Measurements from ENCODE around the gene CLCF1.
"Not testable (repeated sequence)": the region's sequence is repeated elsewhere in the genome, so short reads cannot be mapped to it uniquely, and the experiment has no call there.

Gene CLCF1

GRCh38 chr11:67404515-67405195, 31.3 kb upstream of the CLCF1 start:
- no peak for DNase-seq (ENCODE audit: extremely low read depth, low read depth)
- TF ChIP-seq, protein P1, sequence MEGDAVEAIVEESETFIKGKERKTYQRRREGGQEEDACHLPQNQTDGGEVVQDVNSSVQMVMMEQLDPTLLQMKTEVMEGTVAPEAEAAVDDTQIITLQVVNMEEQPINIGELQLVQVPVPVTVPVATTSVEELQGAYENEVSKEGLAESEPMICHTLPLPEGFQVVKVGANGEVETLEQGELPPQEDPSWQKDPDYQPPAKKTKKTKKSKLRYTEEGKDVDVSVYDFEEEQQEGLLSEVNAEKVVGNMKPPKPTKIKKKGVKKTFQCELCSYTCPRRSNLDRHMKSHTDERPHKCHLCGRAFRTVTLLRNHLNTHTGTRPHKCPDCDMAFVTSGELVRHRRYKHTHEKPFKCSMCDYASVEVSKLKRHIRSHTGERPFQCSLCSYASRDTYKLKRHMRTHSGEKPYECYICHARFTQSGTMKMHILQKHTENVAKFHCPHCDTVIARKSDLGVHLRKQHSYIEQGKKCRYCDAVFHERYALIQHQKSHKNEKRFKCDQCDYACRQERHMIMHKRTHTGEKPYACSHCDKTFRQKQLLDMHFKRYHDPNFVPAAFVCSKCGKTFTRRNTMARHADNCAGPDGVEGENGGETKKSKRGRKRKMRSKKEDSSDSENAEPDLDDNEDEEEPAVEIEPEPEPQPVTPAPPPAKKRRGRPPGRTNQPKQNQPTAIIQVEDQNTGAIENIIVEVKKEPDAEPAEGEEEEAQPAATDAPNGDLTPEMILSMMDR (IDR thresholded peaks at IDR 0.05; ENCODE audit: low read depth, low read length, missing control alignments) = no peak

DNA sequence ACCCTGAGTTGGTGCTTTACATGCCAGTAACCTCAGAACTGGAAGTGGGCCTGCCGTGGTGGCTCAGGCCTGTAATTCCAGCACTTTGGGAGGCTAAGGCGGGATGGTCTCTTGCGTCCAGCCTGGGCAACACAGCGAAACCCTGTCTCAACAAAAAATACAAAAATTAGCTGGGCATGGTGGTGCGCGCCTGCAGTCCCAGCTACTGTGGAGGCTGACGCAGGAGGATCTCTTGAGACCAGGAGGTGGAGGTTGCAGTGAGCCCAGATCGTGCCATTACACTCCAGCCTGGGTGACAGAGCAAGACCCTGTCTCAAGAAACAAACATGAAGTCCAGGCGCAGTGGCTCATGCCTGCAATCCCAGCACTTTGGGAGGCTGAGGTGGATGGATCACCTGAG, 29.7 kb upstream of the CLCF1 start:
- DNase-seq (ENCODE audit: extremely low read depth, low read depth); H3K4me3 ChIP-seq (replicated peaks; ENCODE audit: low read depth, low read length): not testable (repeated sequence)

More at GRCh38 chr11:67404515-67405195, 31.3 kb upstream of the CLCF1 start:
- H3K4me3 ChIP-seq (replicated peaks; ENCODE audit: low read depth, low read length) = no peak overlapping the region

DNA sequence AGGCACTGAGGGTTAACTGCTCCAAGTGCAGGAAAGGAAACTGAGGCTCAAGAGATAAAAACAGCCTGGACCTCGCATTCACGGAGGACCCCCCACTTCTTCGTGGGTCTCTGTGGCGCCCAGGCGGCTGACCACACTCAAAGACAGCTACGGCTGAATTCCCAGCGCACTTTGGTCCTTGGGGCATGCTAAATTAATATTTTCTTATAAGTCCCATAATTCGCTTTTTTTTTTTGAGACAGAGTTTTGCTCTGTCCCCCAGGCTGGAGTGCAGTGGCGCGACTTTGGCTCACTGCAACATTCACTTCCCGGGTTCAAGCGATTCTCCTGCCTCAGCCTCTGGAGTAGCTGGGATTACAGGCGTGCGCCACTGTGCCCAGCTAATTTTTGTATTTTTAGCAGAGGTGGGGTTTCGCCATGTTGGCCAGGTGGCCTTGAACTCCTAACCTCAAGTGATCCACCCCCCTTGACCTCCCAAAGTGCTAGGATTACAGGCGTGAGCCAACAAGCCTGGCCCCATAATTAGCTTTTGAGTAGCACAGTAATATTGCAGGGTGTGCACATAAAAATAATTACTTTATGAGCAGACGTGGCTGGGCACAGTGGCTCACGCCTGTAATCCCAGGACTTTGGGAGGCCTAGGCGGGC, 28.9 kb upstream of the CLCF1 start:
- peak overlapping the region; percentile 31 for H3K4me3 ChIP-seq (replicated peaks; ENCODE audit: low read depth, low read length)
- not testable (repeated sequence) for DNase-seq (ENCODE audit: extremely low read depth, low read depth)

- TF ChIP-seq, protein P1 (IDR thresholded peaks at IDR 0.05; ENCODE audit: low read depth, low read length, missing control alignments) = no peak
- peak within 1 kb of the TSS; percentile 90 for H3K4me3 ChIP-seq (replicated peaks; ENCODE audit: low read depth, low read length)
Measured at GRCh38 chr11:67401495-67402191, 28.2 kb upstream of the CLCF1 start, which contains the start of gene PPP1CA. PPP1CA (minus strand) TSS chr11:67401858; CDS start chr11:67401782, 76 bp downstream.

GRCh38 chr11:67400942-67401494, 27.6 kb upstream of the CLCF1 start:
- no peak for DNase-seq (ENCODE audit: extremely low read depth, low read depth)
- TF ChIP-seq, protein P1 (IDR thresholded peaks at IDR 0.05; ENCODE audit: low read depth, low read length, missing control alignments) = no peak

More at GRCh38 chr11:67401495-67402191, 28.2 kb upstream of the CLCF1 start, which contains the start of gene PPP1CA:
- DNase-seq (ENCODE audit: extremely low read depth, low read depth) = peak; percentile 59

DNA sequence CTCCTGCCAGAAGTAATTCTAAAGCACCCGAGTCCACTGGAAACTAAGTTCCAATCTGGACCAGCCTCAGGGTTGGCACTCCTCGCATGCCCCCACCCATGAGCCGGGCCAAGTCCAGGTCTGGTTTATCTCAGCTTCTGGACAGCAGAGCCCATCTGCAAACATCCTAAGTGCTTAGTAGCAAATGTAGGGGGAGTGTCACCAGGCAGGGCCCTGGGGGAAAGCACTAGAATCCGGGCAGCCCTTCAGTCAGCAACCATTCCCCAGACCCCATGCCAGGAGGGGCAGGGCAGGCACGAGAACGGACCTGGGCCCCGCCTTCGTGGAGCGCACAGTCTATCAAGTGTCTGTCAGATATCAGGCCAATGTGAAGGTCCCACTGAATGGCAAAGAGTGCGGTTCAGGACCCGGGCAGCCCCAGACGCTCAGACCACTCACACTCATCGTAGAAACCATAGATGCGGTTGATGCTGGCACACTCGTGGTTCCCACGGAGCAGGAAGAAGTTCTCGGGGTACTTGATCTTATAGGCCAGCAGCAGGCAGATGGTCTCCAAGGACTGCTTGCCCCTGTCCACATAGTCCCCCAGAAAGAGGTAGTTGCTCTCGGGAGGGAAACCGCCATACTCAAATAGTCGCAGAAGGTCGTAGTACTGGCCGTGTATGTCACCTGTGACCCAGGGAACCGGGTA, 27.0 kb upstream of the CLCF1 start:
- TF ChIP-seq, protein P1 (IDR thresholded peaks at IDR 0.05; ENCODE audit: low read depth, low read length, missing control alignments) = no peak
- peak overlapping the region; percentile 90 for H3K4me3 ChIP-seq (replicated peaks; ENCODE audit: low read depth, low read length)
- no peak for DNase-seq (ENCODE audit: extremely low read depth, low read depth)

More at GRCh38 chr11:67400942-67401494, 27.6 kb upstream of the CLCF1 start:
- H3K4me3 ChIP-seq (replicated peaks; ENCODE audit: low read depth, low read length) = peak overlapping the region; percentile 90
